ENCODE data around the gene CRYAA.

Gene CRYAA

GRCh38 chr21:43195121-43196021 lies 26.6 kb downstream of the CRYAA start:
- no peaks in the 10 kb centered on the region for H3K36me3 ChIP-seq (ENCODE audit: control insufficient read depth, insufficient read depth, low read length)
- H3K27me3 ChIP-seq (ENCODE audit: control insufficient read depth, insufficient read depth, low read length), result peaks cover 6% of the 10 kb centered on the region
- no peak overlapping the region for H3K27ac ChIP-seq (ENCODE audit: low read depth, low read length)
- H3K4me3 ChIP-seq (ENCODE audit: low read length), result no peak overlapping the region
- no peak overlapping the region for H3K9ac ChIP-seq (ENCODE audit: low read length)
- H3K4me1 ChIP-seq (ENCODE audit: control insufficient read depth, insufficient read depth, low read length), result no peaks in the 10 kb centered on the region

- no peaks in the 10 kb centered on the region for H3K36me3 ChIP-seq (ENCODE audit: control insufficient read depth, insufficient read depth, low read length)
- peaks cover 6% of the 10 kb centered on the region for H3K27me3 ChIP-seq (ENCODE audit: control insufficient read depth, insufficient read depth, low read length)
- no peak overlapping the region for H3K9ac ChIP-seq (ENCODE audit: low read length)
- no peak overlapping the region for H3K4me3 ChIP-seq (ENCODE audit: low read length)
- no peaks in the 10 kb centered on the region for H3K4me1 ChIP-seq (ENCODE audit: control insufficient read depth, insufficient read depth, low read length)
- H3K27ac ChIP-seq (ENCODE audit: low read depth, low read length), result no peak overlapping the region
Measured at GRCh38 chr21:43196826-43197225, 28.0 kb downstream of the CRYAA start.

- H3K27me3 ChIP-seq (ENCODE audit: control insufficient read depth, insufficient read depth, low read length), result peaks cover 3% of the 10 kb centered on the region
- H3K27ac ChIP-seq (ENCODE audit: low read depth, low read length), result no peak overlapping the region
- no peak overlapping the region for H3K9ac ChIP-seq (ENCODE audit: low read length)
- no peaks in the 10 kb centered on the region for H3K36me3 ChIP-seq (ENCODE audit: control insufficient read depth, insufficient read depth, low read length)
- no peak overlapping the region for H3K4me3 ChIP-seq (ENCODE audit: low read length)
- no peaks in the 10 kb centered on the region for H3K4me1 ChIP-seq (ENCODE audit: control insufficient read depth, insufficient read depth, low read length)
Measured at GRCh38 chr21:43198376-43198775, 29.6 kb downstream of the CRYAA start.

GRCh38 chr21:43201491-43201890 lies 32.7 kb downstream of the CRYAA start:
- no peak overlapping the region for H3K4me3 ChIP-seq (ENCODE audit: low read length)
- H3K9ac ChIP-seq (ENCODE audit: low read length), result no peak overlapping the region
- no peak overlapping the region for H3K27ac ChIP-seq (ENCODE audit: low read depth, low read length)
- no peaks in the 10 kb centered on the region for H3K4me1 ChIP-seq (ENCODE audit: control insufficient read depth, insufficient read depth, low read length)
- no peaks in the 10 kb centered on the region for H3K27me3 ChIP-seq (ENCODE audit: control insufficient read depth, insufficient read depth, low read length)
- no peaks in the 10 kb centered on the region for H3K36me3 ChIP-seq (ENCODE audit: control insufficient read depth, insufficient read depth, low read length)

- no peak overlapping the region for H3K4me3 ChIP-seq (ENCODE audit: low read length)
- no peaks in the 10 kb centered on the region for H3K27me3 ChIP-seq (ENCODE audit: control insufficient read depth, insufficient read depth, low read length)
Measured at GRCh38 chr21:43203591-43203990, 34.8 kb downstream of the CRYAA start.

GRCh38 chr21:43204638-43205037 lies 35.8 kb downstream of the CRYAA start:
- H3K27me3 ChIP-seq (ENCODE audit: control insufficient read depth, insufficient read depth, low read length), result no peaks in the 10 kb centered on the region
- H3K4me3 ChIP-seq (ENCODE audit: low read length), result no peak overlapping the region
- no peaks in the 10 kb centered on the region for H3K36me3 ChIP-seq (ENCODE audit: control insufficient read depth, insufficient read depth, low read length)
- H3K4me1 ChIP-seq (ENCODE audit: control insufficient read depth, insufficient read depth, low read length), result no peaks in the 10 kb centered on the region
- no peak overlapping the region for H3K9ac ChIP-seq (ENCODE audit: low read length)
- no peak overlapping the region for H3K27ac ChIP-seq (ENCODE audit: low read depth, low read length)

More at GRCh38 chr21:43203591-43203990, 34.8 kb downstream of the CRYAA start:
- Histone ChIP-seq H3K27ac (ENCODE audit: low read depth, low read length) (no peak overlapping the region), H3K36me3 (ENCODE audit: control insufficient read depth, insufficient read depth, low read length) (no peaks in the 10 kb centered on the region), H3K4me1 (ENCODE audit: control insufficient read depth, insufficient read depth, low read length) (no peaks in the 10 kb centered on the region), H3K9ac (ENCODE audit: low read length) (no peak overlapping the region)

- no peak overlapping the region for H3K27ac ChIP-seq (ENCODE audit: low read depth, low read length)
- H3K4me3 ChIP-seq (ENCODE audit: low read length), result no peak overlapping the region
- H3K36me3 ChIP-seq (ENCODE audit: control insufficient read depth, insufficient read depth, low read length), result no peaks in the 10 kb centered on the region
- H3K9ac ChIP-seq (ENCODE audit: low read length), result no peak overlapping the region
- H3K4me1 ChIP-seq (ENCODE audit: control insufficient read depth, insufficient read depth, low read length), result no peaks in the 10 kb centered on the region
- H3K27me3 ChIP-seq (ENCODE audit: control insufficient read depth, insufficient read depth, low read length), result no peaks in the 10 kb centered on the region
Measured at GRCh38 chr21:43206231-43207042, 37.6 kb downstream of the CRYAA start.

- Histone ChIP-seq H3K9ac (ENCODE audit: low read length) (no peak overlapping the region), H3K36me3 (ENCODE audit: control insufficient read depth, insufficient read depth, low read length) (no peaks in the 10 kb centered on the region), H3K27me3 (ENCODE audit: control insufficient read depth, insufficient read depth, low read length) (peaks cover 2% of the 10 kb centered on the region), H3K4me3 (ENCODE audit: low read length) (no peak overlapping the region), H3K27ac (ENCODE audit: low read depth, low read length) (no peak overlapping the region), H3K4me1 (ENCODE audit: control insufficient read depth, insufficient read depth, low read length) (no peaks in the 10 kb centered on the region)
Measured at GRCh38 chr21:43207043-43207315, 38.2 kb downstream of the CRYAA start.

GRCh38 chr21:43207868-43208267 lies 39.1 kb downstream of the CRYAA start:
- Histone ChIP-seq H3K9ac (ENCODE audit: low read length) (no peak overlapping the region), H3K36me3 (ENCODE audit: control insufficient read depth, insufficient read depth, low read length) (no peaks in the 10 kb centered on the region), H3K4me3 (ENCODE audit: low read length) (no peak overlapping the region), H3K27ac (ENCODE audit: low read depth, low read length) (no peak overlapping the region), H3K27me3 (ENCODE audit: control insufficient read depth, insufficient read depth, low read length) (peaks cover 2% of the 10 kb centered on the region), H3K4me1 (ENCODE audit: control insufficient read depth, insufficient read depth, low read length) (no peaks in the 10 kb centered on the region)

GRCh38 chr21:43208561-43209332 lies 39.9 kb downstream of the CRYAA start:
- Histone ChIP-seq H3K27me3 (ENCODE audit: control insufficient read depth, insufficient read depth, low read length) (peaks cover 2% of the 10 kb centered on the region), H3K4me1 (ENCODE audit: control insufficient read depth, insufficient read depth, low read length) (no peaks in the 10 kb centered on the region), H3K36me3 (ENCODE audit: control insufficient read depth, insufficient read depth, low read length) (no peaks in the 10 kb centered on the region), H3K27ac (ENCODE audit: low read depth, low read length) (no peak overlapping the region), H3K4me3 (ENCODE audit: low read length) (no peak overlapping the region), H3K9ac (ENCODE audit: low read length) (no peak overlapping the region)

GRCh38 chr21:43209575-43210453 lies 41.0 kb downstream of the CRYAA start:
- no peak overlapping the region for H3K27ac ChIP-seq (ENCODE audit: low read depth, low read length)
- H3K9ac ChIP-seq (ENCODE audit: low read length), result no peak overlapping the region
- no peak overlapping the region for H3K4me3 ChIP-seq (ENCODE audit: low read length)
- H3K27me3 ChIP-seq (ENCODE audit: control insufficient read depth, insufficient read depth, low read length), result peaks cover 2% of the 10 kb centered on the region
- H3K36me3 ChIP-seq (ENCODE audit: control insufficient read depth, insufficient read depth, low read length), result no peaks in the 10 kb centered on the region
- no peaks in the 10 kb centered on the region for H3K4me1 ChIP-seq (ENCODE audit: control insufficient read depth, insufficient read depth, low read length)

All from rectal smooth muscle tissue (tissue), 1 donor.